Liver (tissue), 9 donors: ENCODE results near the gene TFF2. TPM values are rescaled to one million over a fixed set of nuclear protein-coding genes. Genes with fewer than 3 reads are reported as not detected.

Experiments used
- DNase-seq: peaks from one replicate; pipeline ENCODE4 v3.0.0-alpha.2; 2017; ENCODE audit warnings: low spot score
- H3K27ac ChIP-seq, 2 donors: one replicate each; pipeline ENCODE4 v1.7.0; 2013; ENCODE audit warnings: inconsistent platforms in 2 of 2, low read length in 2 of 2, control low read depth in 1 of 2, low read depth in 1 of 2, mild to moderate bottlenecking in 1 of 2
- H3K27me3 ChIP-seq, 4 donors: one replicate each; pipeline versions ENCODE4 v1.6.1 to v1.7.0; 2013; ENCODE audit warnings: low read length in 3 of 4, inconsistent platforms in 1 of 4, mild to moderate bottlenecking in 1 of 4, moderate library complexity in 1 of 4; ENCODE audit not compliant: control insufficient read depth in 4 of 4, insufficient read depth in 4 of 4
- H3K36me3 ChIP-seq, 4 donors: one replicate each; pipeline versions ENCODE4 v1.6.1 to v1.7.0; 2013; ENCODE audit warnings: low read length in 3 of 4, mild to moderate bottlenecking in 3 of 4, low read depth in 1 of 4, moderate library complexity in 1 of 4; ENCODE audit not compliant: control insufficient read depth in 4 of 4, insufficient read depth in 3 of 4
- H3K4me1 ChIP-seq, 4 donors: one replicate each; pipeline versions ENCODE4 v1.6.1 to v1.7.0; 2013; ENCODE audit warnings: low read length in 3 of 4, mild to moderate bottlenecking in 3 of 4, moderate library complexity in 1 of 4; ENCODE audit not compliant: control insufficient read depth in 4 of 4, insufficient read depth in 4 of 4
- H3K4me3 ChIP-seq, 3 donors: one replicate each; pipeline versions ENCODE4 v1.6.1 to v1.7.0; 2013; ENCODE audit warnings: low read length in 3 of 3, control low read depth in 1 of 3, low read depth in 1 of 3, mild to moderate bottlenecking in 1 of 3
- H3K9ac ChIP-seq, 2 donors: one replicate each; pipeline ENCODE4 v1.7.0; 2013; ENCODE audit warnings: low read length in 2 of 2, mild to moderate bottlenecking in 2 of 2, moderate library complexity in 2 of 2, control low read depth in 1 of 2, low read depth in 1 of 2
- H3K9me3 ChIP-seq, 4 donors: one replicate each; pipeline versions ENCODE4 v1.6.1 to v1.7.0; 2013; ENCODE audit warnings: low read length in 3 of 4; ENCODE audit not compliant: control insufficient read depth in 4 of 4
- ATF3 ChIP-seq: IDR thresholded peaks from 2 replicates; pipeline ENCODE4 v1.6.1; 2016; ENCODE audit warnings: antibody characterized with exemption
- CTCF ChIP-seq: fragments of 150-350 bp; IDR thresholded peaks from 2 replicates; pipeline ENCODE4 v1.5.1; 2017; ENCODE audit warnings: improper control_type of control experiment, low read depth, low read length; ENCODE audit not compliant: missing input control
- FOXA2 ChIP-seq: IDR thresholded peaks from 2 replicates; pipeline ENCODE4 v1.6.1; 2016; ENCODE audit warnings: antibody characterized with exemption
- GABPA ChIP-seq, 2 donors: IDR thresholded peaks in 1 of 2; conservative IDR thresholded peaks in 1 of 2; 2 replicates each; pipeline ENCODE4 v1.6.1; 2016; ENCODE audit warnings: antibody characterized with exemption in 2 of 2, mild to moderate bottlenecking in 1 of 2, moderate library complexity in 1 of 2
- HNF4A ChIP-seq, 2 donors: conservative IDR thresholded peaks; 2 replicates each; pipeline ENCODE4 v1.6.1; 2016; ENCODE audit warnings: antibody characterized with exemption in 2 of 2, mild to moderate bottlenecking in 2 of 2
- HNF4G ChIP-seq: IDR thresholded peaks from 2 replicates; pipeline ENCODE4 v1.6.1; 2016; ENCODE audit warnings: antibody characterized with exemption
- JUND ChIP-seq, 2 donors: IDR thresholded peaks; 2 replicates each; pipeline ENCODE4 v1.6.1; 2016; ENCODE audit warnings: antibody characterized with exemption in 2 of 2
- MAX ChIP-seq: IDR thresholded peaks from 2 replicates; pipeline ENCODE4 v1.6.1; 2016; ENCODE audit warnings: antibody characterized with exemption
- NR2F2 ChIP-seq: IDR thresholded peaks from 2 replicates; pipeline ENCODE4 v1.6.1; 2016; ENCODE audit warnings: antibody characterized with exemption
- RAD21 ChIP-seq, 2 donors: IDR thresholded peaks; 2 replicates each; pipeline ENCODE4 v1.6.1; 2016; ENCODE audit warnings: antibody characterized with exemption in 2 of 2, mild to moderate bottlenecking in 2 of 2
- REST ChIP-seq: IDR thresholded peaks from 2 replicates; pipeline ENCODE4 v1.6.1; 2016; ENCODE audit warnings: antibody characterized with exemption, mild to moderate bottlenecking
- SP1 ChIP-seq: IDR thresholded peaks from 2 replicates; pipeline ENCODE4 v1.6.1; 2018; ENCODE audit warnings: antibody characterized with exemption, mild to moderate bottlenecking
- YY1 ChIP-seq: IDR thresholded peaks from 2 replicates; pipeline ENCODE4 v1.6.1; 2016; ENCODE audit warnings: antibody characterized with exemption, mild to moderate bottlenecking
- ZBTB33 ChIP-seq: IDR thresholded peaks from 2 replicates; pipeline ENCODE4 v1.6.1; 2016; ENCODE audit warnings: antibody characterized with exemption
- WGBS: extraction: QIAGEN DNeasy Blood & Tissue Kit; methylation state at CpG from one replicate; pipeline ENCODE4 v1.1.7; 2013; 5-methylcytosine and 5-hydroxymethylcytosine counted together
- polyA plus RNA-seq, 2 donors: library from polyadenylated mRNA; stranded (reverse) in 1 of 2; unstranded in 1 of 2; fragments of 200-250 nt in 1 of 2; fragments of >200 nt in 1 of 2; fragmentation: Nextera tagmentation in 1 of 2; extraction: Ambion mirVana in 1 of 2; gene quantifications; one replicate each; pipeline versions ENCODE4 v1.2.1 to v1.2.3, GENCODE V29; 2013 to 2015
- total RNA-seq, 2 donors: library from RNA; depleted of rRNA; stranded (reverse); fragments of >200 nt; gene quantifications; one replicate each; pipeline ENCODE4 v1.2.3, GENCODE V29; 2014
- donor health status: healthy.
- donor health status: healthy.
- donor health status: healthy.
- donor health status: healthy.
- donor health status: healthy.

The TFF2 gene
- total and polyA plus RNA-seq, 4 donors = 1.0 TPM; not detected in 3

GRCh38 chr21:42344631-42345030 is 6.2 kb downstream of the TFF2 start:
- no peak overlapping the region for H3K27ac ChIP-seq

DNA sequence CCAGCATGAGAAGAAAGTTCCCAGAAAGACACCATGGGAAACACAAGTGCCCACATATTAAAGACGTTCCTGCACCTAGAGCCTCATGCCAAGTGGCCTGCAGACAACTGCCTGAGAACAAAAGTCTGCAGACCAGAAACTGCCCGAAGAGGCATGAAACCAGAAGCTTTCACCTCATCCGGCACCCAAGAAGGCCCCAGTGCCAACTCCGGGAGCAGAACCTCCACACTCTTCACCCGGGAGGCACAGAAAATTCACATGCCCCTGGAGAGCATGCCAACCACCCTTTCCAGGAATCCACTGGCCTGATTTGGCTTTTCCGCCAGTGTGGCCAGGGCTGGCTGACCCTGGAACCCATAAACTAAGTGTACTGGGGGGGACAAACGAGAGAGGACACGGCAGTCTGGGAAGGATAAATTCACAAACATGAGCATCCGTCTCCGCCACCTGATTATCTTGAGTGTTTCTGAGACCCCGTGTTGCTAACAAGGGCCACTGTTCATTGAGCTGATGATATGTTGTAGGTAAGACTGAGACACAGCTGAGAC is 6.8 kb downstream of the TFF2 start:
- Histone ChIP-seq H3K9ac (no peak overlapping the region), H3K4me3 (no peak overlapping the region), H3K9me3 (no peaks in the 10 kb centered on the region), H3K36me3 (no peaks in the 10 kb centered on the region), H3K27me3 (peaks cover 0 to 6% (median 0%) of the 10 kb centered on the region in 4 donors), H3K4me1 (no peaks in the 10 kb centered on the region), H3K27ac (no peak overlapping the region)
- TF ChIP-seq NR2F2 (no peak), GABPA (IDR thresholded peaks at IDR 0.05 in 1 of 2, conservative IDR thresholded peaks at IDR 0.05 in 1 of 2) (no peak), JUND (IDR thresholded peaks at IDR 0.05) (no peak), REST (no peak), YY1 (no peak), FOXA2 (no peak), RAD21 (IDR thresholded peaks at IDR 0.05) (no peak), HNF4A (conservative IDR thresholded peaks at IDR 0.05) (no peak), HNF4G (no peak), ZBTB33 (no peak), SP1 (no peak), ATF3 (no peak), MAX (no peak)
- DNase-seq = peak; percentile 30
- 91% methylated on average over 11 of the region's 11 CpGs for WGBS

More at GRCh38 chr21:42344631-42345030, 6.2 kb downstream of the TFF2 start:
- H3K4me3 ChIP-seq = no peak overlapping the region
- H3K36me3 ChIP-seq = no peaks in the 10 kb centered on the region
- H3K4me1 ChIP-seq = no peaks in the 10 kb centered on the region
- TF ChIP-seq HNF4A (conservative IDR thresholded peaks at IDR 0.05) (no peak), CTCF (no peak)
- H3K27me3 ChIP-seq = peaks cover 0 to 9% (median 0%) of the 10 kb centered on the region in 4 donors
- WGBS = 83% methylated on average over 4 of the region's 4 CpGs
- DNase-seq = no peak
- H3K9ac ChIP-seq = no peak overlapping the region
- no peaks in the 10 kb centered on the region for H3K9me3 ChIP-seq
